HG02973 (cell line): ENCODE measurements around the gene KRTAP16-1.
"Not testable (repeated sequence)": the region's sequence is repeated elsewhere in the genome, so short reads cannot be mapped to it uniquely, and the experiment has no call there.

ENCODE experiments used
- ATAC-seq: cut with Tn5 transposase; IDR thresholded peaks from one replicate; pipeline ENCODE4 v1.9.1; 2021; ENCODE audit warnings: moderate library complexity; ENCODE audit not compliant: unreplicated experiment

Gene KRTAP16-1

GRCh38 chr17:41308918-41309359 lies at the start of gene KRTAP16-1:
KRTAP16-1 (minus strand) TSS chr17:41309309; CDS start chr17:41309253, 56 bp downstream.
- no peak for ATAC-seq

- no peak for ATAC-seq
Measured at GRCh38 chr17:41354536-41354935, 45.4 kb upstream of the KRTAP16-1 start.

GRCh38 chr17:41352597-41353366 lies 43.7 kb upstream of the KRTAP16-1 start:
- no peak for ATAC-seq

- ATAC-seq, result no peak
Measured at GRCh38 chr17:41351177-41351576, 42.1 kb upstream of the KRTAP16-1 start.

- not testable (repeated sequence) for ATAC-seq
Measured at GRCh38 chr17:41350381-41350878, 41.3 kb upstream of the KRTAP16-1 start, which contains the start of gene KRT33A. KRT33A (minus strand) TSS chr17:41350828; CDS start chr17:41350767, 61 bp downstream.

- ATAC-seq, result no peak
Measured at GRCh38 chr17:41347869-41348760, 39.0 kb upstream of the KRTAP16-1 start.

GRCh38 chr17:41346421-41346820 lies 37.3 kb upstream of the KRTAP16-1 start:
- ATAC-seq, result not testable (repeated sequence)

- no peak for ATAC-seq
Measured at GRCh38 chr17:41345992-41346391, 36.9 kb upstream of the KRTAP16-1 start.

- no peak for ATAC-seq
Measured at GRCh38 chr17:41343029-41343428, 33.9 kb upstream of the KRTAP16-1 start.

GRCh38 chr17:41340934-41341861 lies 32.1 kb upstream of the KRTAP16-1 start:
- no peak for ATAC-seq

- no peak for ATAC-seq
Measured at GRCh38 chr17:41340494-41340893, 31.4 kb upstream of the KRTAP16-1 start.

GRCh38 chr17:41339571-41340172 lies 30.6 kb upstream of the KRTAP16-1 start:
- no peak for ATAC-seq

- no peak for ATAC-seq
Measured at GRCh38 chr17:41338961-41339485, 29.9 kb upstream of the KRTAP16-1 start.

GRCh38 chr17:41335747-41336146 lies 26.6 kb upstream of the KRTAP16-1 start:
- ATAC-seq, result no peak

- no peak for ATAC-seq
Measured at GRCh38 chr17:41334385-41335305, 25.5 kb upstream of the KRTAP16-1 start.

- ATAC-seq, result no peak
Measured at GRCh38 chr17:41333836-41334235, 24.7 kb upstream of the KRTAP16-1 start.

GRCh38 chr17:41333098-41333497 lies 24.0 kb upstream of the KRTAP16-1 start:
- ATAC-seq, result no peak

- ATAC-seq, result no peak
Measured at GRCh38 chr17:41332239-41332638, 23.1 kb upstream of the KRTAP16-1 start.

GRCh38 chr17:41331606-41332005 lies 22.5 kb upstream of the KRTAP16-1 start:
- no peak for ATAC-seq
